Activated naive CD4-positive, alpha-beta T cell treated with anti-CD3 and anti-CD28 coated beads, Interleukin-2, amount 50 U/mL, for 16 hours (primary cell): ENCODE measurements around the gene FPGS.
A peak's percentile ranks its signal among the peaks of the same experiment; 100 is the strongest.
"Not testable (repeated sequence)": the region's sequence is repeated elsewhere in the genome, so short reads cannot be mapped to it uniquely, and the experiment has no call there.

Source experiments
- DNase-seq: peaks from one replicate; pipeline ENCODE4 v3.0.0-alpha.2; 2020

FPGS gene

GRCh38 chr9:127771570-127772189 lies 31.0 kb upstream of the FPGS start:
- DNase-seq = no peak

GRCh38 chr9:127772603-127773002 lies 30.1 kb upstream of the FPGS start:
- DNase-seq = no peak

GRCh38 chr9:127773272-127773671 lies 29.4 kb upstream of the FPGS start:
- no peak for DNase-seq

GRCh38 chr9:127773981-127774380 lies 28.7 kb upstream of the FPGS start:
- DNase-seq = no peak

- peak; percentile 76 for DNase-seq
Observed at GRCh38 chr9:127776195-127776923, 26.3 kb upstream of the FPGS start.

GRCh38 chr9:127776924-127777289 lies 25.8 kb upstream of the FPGS start:
- DNase-seq = no peak

GRCh38 chr9:127777368-127777980 lies 25.2 kb upstream of the FPGS start:
- no peak for DNase-seq

- DNase-seq = peak; percentile 61
Observed at GRCh38 chr9:127778280-127779135, 24.2 kb upstream of the FPGS start, which contains the start of gene SH2D3C. Gene SH2D3C, minus strand, starts transcription at chr9:127778666. Its CDS starts 39 bp downstream, at chr9:127778627.

GRCh38 chr9:127779136-127779981 lies 23.3 kb upstream of the FPGS start:
- peak; percentile 60 for DNase-seq

GRCh38 chr9:127780126-127780885 lies 22.4 kb upstream of the FPGS start:
- no peak for DNase-seq

- not testable (repeated sequence) for DNase-seq
Observed at GRCh38 chr9:127780909-127781308, 21.8 kb upstream of the FPGS start.

- no peak for DNase-seq
Observed at GRCh38 chr9:127781806-127782205, 20.9 kb upstream of the FPGS start.

GRCh38 chr9:127783111-127784008 lies 19.3 kb upstream of the FPGS start:
- DNase-seq = peak; percentile 48

- peak; percentile 86 for DNase-seq
Observed at GRCh38 chr9:127785023-127785932, 17.4 kb upstream of the FPGS start.

- peak; percentile 93 for DNase-seq
Observed at GRCh38 chr9:127785933-127786772, 16.5 kb upstream of the FPGS start, which contains the start of gene CDK9. Gene CDK9, plus strand, starts transcription at chr9:127786034. Its CDS starts 115 bp downstream, at chr9:127786149.

- DNase-seq = no peak
Observed at GRCh38 chr9:127786773-127787104, 15.9 kb upstream of the FPGS start.

- DNase-seq = peak; percentile 70
Observed at GRCh38 chr9:127788337-127789011, 14.2 kb upstream of the FPGS start.

- DNase-seq = no peak
Observed at GRCh38 chr9:127789179-127789578, 13.5 kb upstream of the FPGS start.
